GF-D8 (cell line): ENCODE results near the gene STAT6.

Experiments
- DNase-seq: peaks from one replicate; lab custom pipeline; 2025; lab: John Stamatoyannopoulos, UW

Gene STAT6

DNA sequence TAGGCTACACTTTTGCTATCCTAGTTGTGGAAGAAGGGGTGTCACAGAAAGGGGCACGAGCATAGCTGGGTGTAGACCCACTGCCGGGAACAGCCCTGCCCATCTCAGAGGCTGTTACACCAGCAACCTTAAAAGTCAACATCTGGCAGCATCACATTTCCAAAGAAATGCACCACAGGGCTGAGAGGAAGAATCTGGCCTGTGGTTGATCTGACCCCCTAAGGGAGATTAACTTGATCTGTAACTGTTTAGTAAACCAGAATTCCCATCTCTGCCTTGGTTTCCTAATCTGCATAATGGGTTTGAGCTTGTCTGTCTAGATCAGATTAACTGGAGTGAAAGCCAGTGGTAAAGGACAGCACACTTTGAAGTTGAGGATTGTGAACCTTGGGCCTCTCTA, 34.9 kb upstream of the STAT6 start:
- DNase-seq: no peak

DNA sequence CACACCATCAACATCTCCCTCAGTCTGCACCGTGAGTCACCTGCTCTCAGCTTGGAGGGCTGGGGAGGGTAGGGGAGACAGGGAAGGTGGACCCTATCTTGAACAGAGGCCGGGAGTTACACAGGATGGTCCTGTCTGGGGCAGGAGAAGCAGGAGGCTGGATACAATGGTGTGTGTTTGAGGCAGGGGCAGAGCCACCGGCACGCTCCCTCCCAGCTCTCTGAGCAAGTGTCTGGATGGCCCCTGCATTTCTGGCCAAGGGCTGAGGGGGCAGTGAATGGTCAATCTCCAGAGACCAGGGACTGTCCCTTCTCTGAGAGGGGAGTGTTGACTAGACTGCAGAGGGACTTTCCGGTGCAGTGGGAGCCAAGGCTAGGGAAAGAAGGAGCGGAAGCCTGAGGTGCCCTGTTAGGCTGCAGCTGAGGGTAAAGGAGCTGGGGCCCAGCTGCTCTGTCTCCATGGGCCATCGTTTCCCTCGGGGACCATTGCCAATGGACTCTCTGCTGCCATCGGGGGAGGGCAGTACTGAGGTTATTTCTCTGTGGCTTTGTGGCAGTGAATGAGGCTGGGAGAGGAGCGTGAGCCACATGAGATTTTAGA, 34.4 kb upstream of the STAT6 start:
- no peak for DNase-seq

- no peak for DNase-seq
Observed at GRCh38 chr12:57143454-57143853, 32.3 kb upstream of the STAT6 start.

GRCh38 chr12:57142727-57143126, 31.6 kb upstream of the STAT6 start:
- no peak for DNase-seq

- no peak for DNase-seq
Observed at GRCh38 chr12:57142121-57142520, 31.0 kb upstream of the STAT6 start.

GRCh38 chr12:57141249-57141648, 30.1 kb upstream of the STAT6 start:
- DNase-seq: no peak

- no peak for DNase-seq
Observed at GRCh38 chr12:57139796-57140649, 28.9 kb upstream of the STAT6 start.

DNA sequence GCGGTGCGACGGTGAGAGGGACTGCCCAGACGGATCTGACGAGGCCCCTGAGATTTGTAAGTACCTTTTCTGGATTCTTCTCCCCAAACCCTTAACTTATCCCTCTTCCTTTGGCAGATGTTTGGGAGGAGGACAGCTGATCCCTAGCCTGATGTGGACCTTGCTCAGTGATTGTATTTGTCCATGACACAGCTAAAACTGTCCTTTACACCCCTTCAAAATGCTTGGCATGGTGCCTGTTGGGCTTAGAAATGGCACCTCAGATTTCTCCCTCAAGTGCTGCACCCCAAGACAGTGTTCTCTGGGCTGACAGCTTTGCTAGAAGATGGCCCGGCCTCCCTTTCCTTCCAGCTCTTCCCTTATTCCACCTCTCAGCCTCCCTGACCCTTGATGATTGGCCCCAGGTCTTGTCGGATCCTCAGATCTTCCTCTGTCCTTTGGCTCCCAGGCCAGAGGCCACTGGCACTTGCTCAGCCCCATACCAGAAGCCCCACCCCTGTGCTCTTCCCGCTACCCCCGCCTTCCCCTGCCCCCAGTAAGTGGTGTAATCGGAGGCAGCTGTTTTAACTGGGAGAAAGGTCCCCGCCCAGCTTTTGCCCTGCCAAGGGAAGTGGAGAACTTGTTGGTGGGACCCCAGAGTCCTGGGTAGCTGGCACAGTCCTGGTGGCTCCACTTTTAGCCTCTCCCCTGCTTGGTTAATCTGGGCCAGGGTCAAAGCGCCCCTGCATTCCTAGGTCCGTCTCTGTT, 27.5 kb upstream of the STAT6 start:
- DNase-seq: no peak

- no peak for DNase-seq
Observed at GRCh38 chr12:57135527-57136326, 24.6 kb upstream of the STAT6 start.

DNA sequence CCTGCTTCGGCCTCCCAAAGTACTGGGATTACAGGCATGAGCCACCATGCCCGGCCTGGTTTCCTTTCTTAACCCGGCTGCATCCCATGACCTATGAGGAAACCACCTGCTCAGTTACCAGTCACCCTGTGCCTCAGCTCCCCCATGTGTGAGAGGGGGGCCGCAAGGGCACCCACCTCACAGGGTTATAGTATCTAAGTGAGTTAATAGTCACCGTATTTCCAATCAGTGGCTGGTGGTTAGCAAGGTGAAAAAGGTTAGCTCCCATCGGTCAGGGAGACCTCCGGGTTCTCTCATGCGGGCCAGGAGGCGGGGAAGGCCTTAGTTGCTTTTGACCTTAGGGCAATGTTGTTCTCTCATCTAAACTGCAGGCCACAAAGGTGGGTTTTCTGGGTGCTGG, 23.8 kb upstream of the STAT6 start:
- DNase-seq: no peak

GRCh38 chr12:57133916-57134315, 22.8 kb upstream of the STAT6 start:
- DNase-seq: no peak

DNA sequence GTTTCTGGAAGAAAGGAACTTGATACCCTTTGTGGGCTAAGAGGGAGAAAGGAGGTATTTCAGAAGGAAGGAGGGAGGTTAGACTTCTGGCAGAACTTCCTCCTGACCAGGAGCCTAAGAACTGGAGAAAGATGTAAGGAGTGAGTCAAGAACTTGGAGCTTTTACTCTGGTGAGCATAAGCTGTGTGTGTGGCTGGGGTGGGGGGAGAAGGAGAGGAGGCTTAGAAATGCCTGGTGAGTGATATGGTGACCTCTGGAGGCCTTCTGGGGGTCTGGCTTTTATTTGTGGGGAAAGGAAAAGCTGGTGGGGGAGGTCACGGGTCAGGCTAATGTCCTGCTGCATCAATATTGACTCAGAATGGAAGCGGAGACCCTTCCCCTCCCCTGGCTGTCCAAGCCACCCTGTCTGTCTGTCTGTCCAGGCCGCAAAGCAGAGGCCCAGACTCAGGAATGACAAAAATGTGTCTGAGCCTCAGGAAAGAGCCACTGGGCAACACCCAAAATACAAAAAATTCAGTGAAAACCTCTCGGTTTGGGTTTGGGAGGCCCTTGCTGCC, 21.9 kb upstream of the STAT6 start:
- DNase-seq: no peak

DNA sequence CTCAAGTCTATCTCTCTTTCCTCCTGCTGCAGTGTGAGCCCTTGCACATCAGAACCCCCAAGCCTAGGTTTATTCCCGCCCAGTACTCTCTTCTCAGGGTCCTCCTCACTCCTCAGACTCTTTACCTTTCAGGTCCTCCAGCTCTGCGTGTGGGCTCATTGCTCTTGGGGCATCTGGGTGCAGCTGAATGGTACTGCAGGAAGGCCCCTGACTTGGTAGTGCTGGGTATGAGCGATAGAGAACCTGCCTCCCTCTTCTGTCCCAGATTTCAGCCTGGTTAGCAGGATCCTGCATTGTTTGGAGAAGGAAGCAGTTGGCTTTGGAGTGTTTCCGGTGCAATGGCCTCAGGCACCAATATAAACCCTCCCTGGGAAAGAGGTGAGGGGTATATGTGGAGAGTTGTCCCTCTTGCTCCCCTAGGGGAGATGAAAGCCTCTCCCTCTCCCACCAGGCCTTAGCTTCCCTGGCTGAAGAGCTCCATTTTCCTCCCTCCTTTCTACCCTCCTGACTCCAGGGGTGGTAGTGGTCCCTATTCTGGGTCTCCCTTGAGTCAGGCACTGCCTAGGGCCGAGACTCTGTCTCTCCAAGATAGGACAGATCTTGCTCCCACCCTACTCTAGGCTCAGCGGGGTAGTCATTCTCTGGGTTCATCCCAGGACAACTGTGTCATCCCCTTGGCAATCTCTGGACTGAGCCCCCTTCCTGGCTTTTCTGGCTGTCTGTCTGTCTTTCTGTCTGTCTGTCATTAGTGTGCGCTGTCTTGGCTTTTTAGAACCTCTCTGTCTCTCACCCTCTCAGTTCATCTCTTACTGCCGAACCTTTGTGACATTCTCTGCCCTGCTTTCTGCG, 21.0 kb upstream of the STAT6 start:
- no peak for DNase-seq

GRCh38 chr12:57130941-57131340, 19.8 kb upstream of the STAT6 start:
- no peak for DNase-seq

- no peak for DNase-seq
Observed at GRCh38 chr12:57129889-57130288, 18.7 kb upstream of the STAT6 start.

GRCh38 chr12:57129321-57129842, 18.2 kb upstream of the STAT6 start:
- no peak for DNase-seq

GRCh38 chr12:57128519-57129247, 17.5 kb upstream of the STAT6 start:
- no peak for DNase-seq

DNA sequence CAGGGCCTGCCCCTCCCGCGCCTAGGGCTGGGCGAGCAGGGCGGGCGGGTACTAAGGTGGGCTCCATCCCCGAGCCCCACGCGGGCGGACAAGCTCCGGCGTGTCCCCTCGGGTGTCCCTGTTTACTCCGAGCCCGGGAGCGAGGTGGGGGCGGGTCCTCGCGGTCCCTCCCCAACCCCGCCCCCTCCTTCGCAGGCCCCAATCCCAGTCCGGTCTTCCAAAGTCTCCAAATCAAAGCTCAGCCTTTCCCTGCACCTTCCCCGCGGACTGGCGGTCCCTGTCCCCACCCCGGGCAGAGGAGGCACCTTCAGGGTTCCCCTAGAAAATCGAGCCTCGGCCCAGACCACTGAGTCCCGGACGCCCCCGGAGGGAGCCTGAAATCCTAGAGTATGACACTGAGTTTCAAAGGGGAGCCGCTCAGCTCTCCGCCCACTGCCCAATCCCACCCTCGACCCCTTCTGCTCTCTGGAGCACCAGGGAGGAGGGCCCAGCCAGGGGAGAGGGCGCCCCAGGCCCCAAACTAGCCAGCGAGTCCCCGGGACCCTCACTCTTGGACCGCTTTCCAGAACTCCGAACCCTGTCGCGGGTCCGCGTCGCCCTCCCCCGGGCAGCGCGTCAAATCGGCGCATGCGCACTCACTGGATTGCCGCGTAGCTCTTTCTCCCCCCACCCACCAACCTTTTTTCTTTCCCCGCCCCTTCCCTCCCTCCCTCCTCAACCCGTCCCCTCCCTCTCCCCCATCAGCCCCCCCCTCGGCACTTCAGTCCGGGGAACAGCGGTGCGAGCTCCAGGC, 16.8 kb upstream of the STAT6 start, which contains the start of gene LRP1:
LRP1 (plus strand) TSS at position 758 of the 793 bp plus-strand sequence. CDS start 482 bp downstream, outside the sequence.
- no peak for DNase-seq
